H1 (cell line): Measurements from ENCODE around the gene NIN. TPM values are rescaled to one million over a fixed set of nuclear protein-coding genes. Genes with fewer than 3 reads are reported as not detected.
"Not testable (repeated sequence)": the region's sequence is repeated elsewhere in the genome, so short reads cannot be mapped to it uniquely, and the experiment has no call there.

ENCODE experiments used
- CTCF ChIA-PET: fragments of 300-600 bp; sonication (Branson Sonifier 250); formaldehyde crosslinking; loops from one replicate; lab custom pipeline; 2021; ENCODE audit not compliant: partially characterized antibody; lab: Charles Lee
- POLR2A ChIA-PET: fragments of 300-600 bp; sonication (Branson Sonifier 250); formaldehyde crosslinking; loops from one replicate; lab custom pipeline; 2021; ENCODE audit warnings: inconsistent platforms; ENCODE audit not compliant: partially characterized antibody; lab: Charles Lee
- DNase-seq, 2 experiments: peaks; one replicate each; pipeline versions ENCODE4 v3.0.0 to v3.0.0-alpha.2; 2010 to 2022; ENCODE audit warnings: low spot score in 2 of 2, low read depth in 1 of 2, mixed read lengths in 1 of 2
- FAIRE-seq: peaks from 2 replicates; lab custom pipeline; 2011; peaks lifted over from hg19 to GRCh38; lab: Jason Lieb, UNC
- H2AFZ ChIP-seq: 2 replicates; pipeline ENCODE4 v1.8.1; 2012; ENCODE audit warnings: low read length, inconsistent platforms
- H2AK5ac ChIP-seq: 2 replicates; pipeline ENCODE4 v1.6.1; 2013; ENCODE audit warnings: low read depth, low read length
- H2BK120ac ChIP-seq: replicated peaks from 2 replicates; pipeline ENCODE3; 2013; ENCODE audit warnings: low read depth, low read length, inconsistent platforms
- H2BK12ac ChIP-seq: 2 replicates; pipeline ENCODE4 v1.6.1; 2013; ENCODE audit warnings: low read depth, low read length
- H2BK15ac ChIP-seq: 2 replicates; pipeline ENCODE4 v1.6.1; 2013; ENCODE audit warnings: low read length
- H2BK20ac ChIP-seq: 2 replicates; pipeline ENCODE4 v1.6.1; 2013; ENCODE audit warnings: low read length
- H2BK5ac ChIP-seq: 2 replicates; pipeline ENCODE4 v1.6.1; 2013; ENCODE audit warnings: low read depth, low read length
- H3K14ac ChIP-seq: 2 replicates; pipeline ENCODE4 v1.6.1; 2013; ENCODE audit warnings: inconsistent platforms; ENCODE audit not compliant: insufficient read length
- H3K18ac ChIP-seq: 2 replicates; pipeline ENCODE4 v1.6.1; 2013; ENCODE audit warnings: low read length; ENCODE audit errors: extremely low read depth
- H3K23ac ChIP-seq: 2 replicates; pipeline ENCODE4 v1.6.1; 2013; ENCODE audit warnings: inconsistent platforms; ENCODE audit not compliant: insufficient read length
- H3K23me2 ChIP-seq: 2 replicates; pipeline ENCODE4 v1.6.1; 2013; ENCODE audit warnings: low read depth, low read length
- H3K27ac ChIP-seq: 2 replicates; pipeline ENCODE4 v1.6.1; 2011; ENCODE audit warnings: low read depth, low read length, inconsistent platforms
- H3K27me3 ChIP-seq, 4 experiments: replicated peaks in 1 of 4; 1 replicate in 1 of 4; 2 replicates in 3 of 4; pipeline versions ENCODE4 v1.6.1 to v1.8.1; 2011 to 2013; ENCODE audit warnings: low read length in 3 of 4, mild to moderate bottlenecking in 3 of 4, inconsistent platforms in 2 of 4, mixed read lengths in 2 of 4, moderate library complexity in 1 of 4; ENCODE audit not compliant: control insufficient read depth in 3 of 4, insufficient read depth in 3 of 4; ENCODE audit errors: extremely low read depth in 1 of 4
- H3K36me3 ChIP-seq, 4 experiments: 2 replicates each; pipeline versions ENCODE4 v1.6.1 to v1.8.1; 2011 to 2013; ENCODE audit warnings: mild to moderate bottlenecking in 4 of 4, low read length in 3 of 4, moderate library complexity in 2 of 4, control low read depth in 1 of 4, inconsistent platforms in 1 of 4; ENCODE audit not compliant: insufficient read depth in 4 of 4, control insufficient read depth in 2 of 4
- H3K4ac ChIP-seq: replicated peaks from 2 replicates; pipeline ENCODE3; 2013; ENCODE audit warnings: low read length, low read depth, mixed read lengths, inconsistent platforms; ENCODE audit not compliant: insufficient read length
- H3K4me1 ChIP-seq, 4 experiments: replicated peaks in 1 of 4; 1 replicate in 1 of 4; 2 replicates in 3 of 4; pipeline versions ENCODE4 v1.6.1 to v1.8.1; 2011 to 2013; ENCODE audit warnings: low read length in 3 of 4, inconsistent platforms in 2 of 4, mixed read lengths in 1 of 4; ENCODE audit not compliant: insufficient read depth in 4 of 4, control insufficient read depth in 3 of 4
- H3K4me2 ChIP-seq, 2 experiments: 2 replicates each; pipeline versions ENCODE4 v1.6.1 to v1.8.1; 2011 to 2013; ENCODE audit warnings: low read depth in 2 of 2, low read length in 2 of 2, control low read depth in 1 of 2, inconsistent platforms in 1 of 2, mild to moderate bottlenecking in 1 of 2; ENCODE audit not compliant: insufficient read depth in 1 of 2
- H3K4me3 ChIP-seq, 4 experiments: fragments of 200-600, 300-600 bp in 1 of 4; sonication (generic), shearing (Covaris generic), sonication (Bioruptor Twin) in 1 of 4; 2 replicates each; pipeline versions ENCODE4 v1.5.1 to v1.8.1; 2011 to 2016; ENCODE audit warnings: low read length in 4 of 4, low read depth in 3 of 4, control low read depth in 2 of 4, inconsistent platforms in 2 of 4, mild to moderate bottlenecking in 2 of 4, mixed read lengths in 1 of 4, moderate library complexity in 1 of 4; ENCODE audit not compliant: insufficient read depth in 2 of 4; ENCODE audit errors: extremely low read depth in 1 of 4
- H3K56ac ChIP-seq: replicated peaks from 2 replicates; pipeline ENCODE3; 2013; ENCODE audit warnings: low read depth, mild to moderate bottlenecking, mixed read lengths, low read length, inconsistent platforms; ENCODE audit not compliant: insufficient read length
- H3K79me1 ChIP-seq: 2 replicates; pipeline ENCODE4 v1.6.1; 2013; ENCODE audit warnings: low read depth, low read length, control low read depth
- H3K79me2 ChIP-seq, 2 experiments: 2 replicates each; pipeline versions ENCODE4 v1.6.1 to v1.8.1; 2012 to 2013; ENCODE audit warnings: low read length in 2 of 2, mild to moderate bottlenecking in 2 of 2, inconsistent platforms in 1 of 2; ENCODE audit not compliant: insufficient read depth in 2 of 2, control insufficient read depth in 1 of 2
- H3K9ac ChIP-seq, 4 experiments: replicated peaks in 1 of 4; 1 replicate in 1 of 4; 2 replicates in 3 of 4; pipeline versions ENCODE4 v1.6.1 to v1.8.1; 2011 to 2013; ENCODE audit warnings: low read depth in 3 of 4, low read length in 3 of 4, control low read depth in 2 of 4, mild to moderate bottlenecking in 2 of 4, moderate library complexity in 2 of 4, inconsistent platforms in 1 of 4; ENCODE audit errors: extremely low read depth in 1 of 4
- H3K9me3 ChIP-seq, 2 experiments: 2 replicates each; pipeline versions ENCODE4 v1.6.1 to v1.8.1; 2012 to 2013; ENCODE audit warnings: mild to moderate bottlenecking in 2 of 2, moderate library complexity in 2 of 2, control low read depth in 1 of 2, inconsistent platforms in 1 of 2, low read depth in 1 of 2, low read length in 1 of 2, mixed read lengths in 1 of 2; ENCODE audit not compliant: insufficient read depth in 2 of 2
- H4K20me1 ChIP-seq, 2 experiments: replicated peaks in 1 of 2; 2 replicates each; pipeline versions ENCODE3 to v1.8.1; 2011 to 2013; ENCODE audit warnings: inconsistent platforms in 2 of 2, low read length in 2 of 2, mild to moderate bottlenecking in 1 of 2; ENCODE audit not compliant: insufficient read depth in 2 of 2, control insufficient read depth in 1 of 2
- H4K5ac ChIP-seq: 2 replicates; pipeline ENCODE4 v1.6.1; 2013; ENCODE audit warnings: low read length, low read depth, mixed read lengths, inconsistent platforms; ENCODE audit not compliant: insufficient read length
- H4K8ac ChIP-seq: 2 replicates; pipeline ENCODE4 v1.8.0; 2013; ENCODE audit warnings: mild to moderate bottlenecking, moderate library complexity, low read length, inconsistent platforms; ENCODE audit not compliant: insufficient read depth; ENCODE audit errors: extremely low read depth
- H4K91ac ChIP-seq: replicated peaks from 2 replicates; pipeline ENCODE3; 2013; ENCODE audit warnings: low read length, mixed read lengths, inconsistent platforms; ENCODE audit not compliant: insufficient read length
- WGBS, 2 experiments: shearing (Covaris generic) in 1 of 2; methylation state at CpG; one replicate each; pipeline versions ENCODE4 v1.1.6 to v1.1.7; 2013 to 2015; ENCODE audit warnings: low lambda C conversion rate in 2 of 2, mixed read lengths in 2 of 2, inconsistent platforms in 1 of 2, low coverage in 1 of 2, missing lambda C conversion rate in 1 of 2; ENCODE audit not compliant: insufficient replicate concordance in 2 of 2, insufficient coverage in 1 of 2, insufficient read length in 1 of 2; ENCODE audit errors: extremely low coverage in 1 of 2, missing lambda C conversion rate in 1 of 2; 5-methylcytosine and 5-hydroxymethylcytosine counted together
- polyA plus RNA-seq, 7 experiments: library from polyadenylated mRNA; depleted of rRNA in 3 of 7; stranded (reverse) in 5 of 7; unstranded in 2 of 7; fragments of >200 nt in 5 of 7; fragments of 200-250 nt in 2 of 7; gene quantifications; 1 replicate in 5 of 7; 2 replicates in 1 of 7; 4 replicates in 1 of 7; pipeline versions ENCODE4 v1.2.1 to v1.2.3, GENCODE V29; 2011 to 2013; ENCODE audit warnings: missing spikeins in 2 of 7, mixed read lengths in 2 of 7
- total RNA-seq: library from RNA; stranded (reverse); fragmentation: NEBNext Ultra II Directional; extraction: Animal tissue kit (Norgen Biotek cat#: 25700); gene quantifications from 2 replicates; pipeline ENCODE4 v1.2.1, GENCODE V29; 2021

NIN gene
- total and polyA plus RNA-seq, 2 of the 8 experiments (the other 6 are each of a cell fraction or from before 2014, with no cell fraction given) = 3.2 to 21.3 TPM

- H2BK120ac ChIP-seq, H3K9me3 ChIP-seq, POLR2A ChIA-PET, H2AK5ac ChIP-seq, H3K23me2 ChIP-seq, H4K91ac ChIP-seq, H2AFZ ChIP-seq, H2BK12ac ChIP-seq, H4K5ac ChIP-seq, H3K14ac ChIP-seq, H3K56ac ChIP-seq, H3K9ac ChIP-seq, DNase-seq, H3K36me3 ChIP-seq, H3K27ac ChIP-seq, FAIRE-seq, H2BK20ac ChIP-seq, H3K4me3 ChIP-seq, H3K4ac ChIP-seq, H3K18ac ChIP-seq, H3K79me1 ChIP-seq, H2BK5ac ChIP-seq, H3K23ac ChIP-seq, H2BK15ac ChIP-seq, H3K4me2 ChIP-seq, H4K8ac ChIP-seq: not testable (repeated sequence)
- 90% methylated on average over 6 of the region's 6 CpGs; no CpG with 5 or more reads in 1 of the 2 experiments for whole genome bisulfite sequencing, 2 experiments
- H3K4me1 ChIP-seq = peaks cover 6 to 15% (median 10%) of the 10 kb centered on the region in 4 experiments; a peak in 6 of 7 replicates
- peaks cover 7 to 21% of the 10 kb centered on the region in 2 experiments for H4K20me1 ChIP-seq
- H3K27me3 ChIP-seq = peaks cover 0 to 11% (median 5%) of the 10 kb centered on the region in 4 experiments; a peak in 6 of 7 replicates
- 0 out of 4 replicates have a peak, but pooled peaks cover 0 to 20% of the 10 kb centered on the region in 2 experiments for H3K79me2 ChIP-seq
- CTCF ChIA-PET = interaction anchor here (0.7 kb wide), 1 partner anchor 51 kb away, joined by 3 read pairs; no protein-coding TSS in a partner anchor
Observed at GRCh38 chr14:50819303-50819702, 11.7 kb downstream of the NIN start.
